H1 (cell line): Measurements from ENCODE around the gene MKNK2. TPM values are rescaled to one million over a fixed set of nuclear protein-coding genes. Genes with fewer than 3 reads are reported as not detected.

Experiments used
- CTCF ChIA-PET: fragments of 300-600 bp; sonication (Branson Sonifier 250); formaldehyde crosslinking; loops from one replicate; lab custom pipeline; 2021; ENCODE audit not compliant: partially characterized antibody; lab: Charles Lee
- POLR2A ChIA-PET: fragments of 300-600 bp; sonication (Branson Sonifier 250); formaldehyde crosslinking; loops from one replicate; lab custom pipeline; 2021; ENCODE audit warnings: inconsistent platforms; ENCODE audit not compliant: partially characterized antibody; lab: Charles Lee
- DNase-seq, 2 experiments: peaks; one replicate each; pipeline versions ENCODE4 v3.0.0 to v3.0.0-alpha.2; 2010 to 2022; ENCODE audit warnings: low spot score in 2 of 2, low read depth in 1 of 2, mixed read lengths in 1 of 2
- FAIRE-seq: peaks from 2 replicates; lab custom pipeline; 2011; peaks lifted over from hg19 to GRCh38; lab: Jason Lieb, UNC
- H2AFZ ChIP-seq: 2 replicates; pipeline ENCODE4 v1.8.1; 2012; ENCODE audit warnings: low read length, inconsistent platforms
- H2AK5ac ChIP-seq: 2 replicates; pipeline ENCODE4 v1.6.1; 2013; ENCODE audit warnings: low read depth, low read length
- H2BK120ac ChIP-seq: replicated peaks from 2 replicates; pipeline ENCODE3; 2013; ENCODE audit warnings: low read depth, low read length, inconsistent platforms
- H2BK12ac ChIP-seq: 2 replicates; pipeline ENCODE4 v1.6.1; 2013; ENCODE audit warnings: low read depth, low read length
- H2BK15ac ChIP-seq: 2 replicates; pipeline ENCODE4 v1.6.1; 2013; ENCODE audit warnings: low read length
- H2BK20ac ChIP-seq: 2 replicates; pipeline ENCODE4 v1.6.1; 2013; ENCODE audit warnings: low read length
- H2BK5ac ChIP-seq: 2 replicates; pipeline ENCODE4 v1.6.1; 2013; ENCODE audit warnings: low read depth, low read length
- H3K14ac ChIP-seq: 2 replicates; pipeline ENCODE4 v1.6.1; 2013; ENCODE audit warnings: inconsistent platforms; ENCODE audit not compliant: insufficient read length
- H3K18ac ChIP-seq: 2 replicates; pipeline ENCODE4 v1.6.1; 2013; ENCODE audit warnings: low read length; ENCODE audit errors: extremely low read depth
- H3K23ac ChIP-seq: 2 replicates; pipeline ENCODE4 v1.6.1; 2013; ENCODE audit warnings: inconsistent platforms; ENCODE audit not compliant: insufficient read length
- H3K23me2 ChIP-seq: 2 replicates; pipeline ENCODE4 v1.6.1; 2013; ENCODE audit warnings: low read depth, low read length
- H3K27ac ChIP-seq: 2 replicates; pipeline ENCODE4 v1.6.1; 2011; ENCODE audit warnings: low read depth, low read length, inconsistent platforms
- H3K27me3 ChIP-seq, 4 experiments: replicated peaks in 1 of 4; 1 replicate in 1 of 4; 2 replicates in 3 of 4; pipeline versions ENCODE4 v1.6.1 to v1.8.1; 2011 to 2013; ENCODE audit warnings: low read length in 3 of 4, mild to moderate bottlenecking in 3 of 4, inconsistent platforms in 2 of 4, mixed read lengths in 2 of 4, moderate library complexity in 1 of 4; ENCODE audit not compliant: control insufficient read depth in 3 of 4, insufficient read depth in 3 of 4; ENCODE audit errors: extremely low read depth in 1 of 4
- H3K36me3 ChIP-seq, 4 experiments: 2 replicates each; pipeline versions ENCODE4 v1.6.1 to v1.8.1; 2011 to 2013; ENCODE audit warnings: mild to moderate bottlenecking in 4 of 4, low read length in 3 of 4, moderate library complexity in 2 of 4, control low read depth in 1 of 4, inconsistent platforms in 1 of 4; ENCODE audit not compliant: insufficient read depth in 4 of 4, control insufficient read depth in 2 of 4
- H3K4ac ChIP-seq: replicated peaks from 2 replicates; pipeline ENCODE3; 2013; ENCODE audit warnings: low read length, low read depth, mixed read lengths, inconsistent platforms; ENCODE audit not compliant: insufficient read length
- H3K4me1 ChIP-seq, 4 experiments: replicated peaks in 1 of 4; 1 replicate in 1 of 4; 2 replicates in 3 of 4; pipeline versions ENCODE4 v1.6.1 to v1.8.1; 2011 to 2013; ENCODE audit warnings: low read length in 3 of 4, inconsistent platforms in 2 of 4, mixed read lengths in 1 of 4; ENCODE audit not compliant: insufficient read depth in 4 of 4, control insufficient read depth in 3 of 4
- H3K4me2 ChIP-seq, 2 experiments: 2 replicates each; pipeline versions ENCODE4 v1.6.1 to v1.8.1; 2011 to 2013; ENCODE audit warnings: low read depth in 2 of 2, low read length in 2 of 2, control low read depth in 1 of 2, inconsistent platforms in 1 of 2, mild to moderate bottlenecking in 1 of 2; ENCODE audit not compliant: insufficient read depth in 1 of 2
- H3K4me3 ChIP-seq, 4 experiments: fragments of 200-600, 300-600 bp in 1 of 4; sonication (generic), shearing (Covaris generic), sonication (Bioruptor Twin) in 1 of 4; 2 replicates each; pipeline versions ENCODE4 v1.5.1 to v1.8.1; 2011 to 2016; ENCODE audit warnings: low read length in 4 of 4, low read depth in 3 of 4, control low read depth in 2 of 4, inconsistent platforms in 2 of 4, mild to moderate bottlenecking in 2 of 4, mixed read lengths in 1 of 4, moderate library complexity in 1 of 4; ENCODE audit not compliant: insufficient read depth in 2 of 4; ENCODE audit errors: extremely low read depth in 1 of 4
- H3K56ac ChIP-seq: replicated peaks from 2 replicates; pipeline ENCODE3; 2013; ENCODE audit warnings: low read depth, mild to moderate bottlenecking, mixed read lengths, low read length, inconsistent platforms; ENCODE audit not compliant: insufficient read length
- H3K79me1 ChIP-seq: 2 replicates; pipeline ENCODE4 v1.6.1; 2013; ENCODE audit warnings: low read depth, low read length, control low read depth
- H3K79me2 ChIP-seq, 2 experiments: 2 replicates each; pipeline versions ENCODE4 v1.6.1 to v1.8.1; 2012 to 2013; ENCODE audit warnings: low read length in 2 of 2, mild to moderate bottlenecking in 2 of 2, inconsistent platforms in 1 of 2; ENCODE audit not compliant: insufficient read depth in 2 of 2, control insufficient read depth in 1 of 2
- H3K9ac ChIP-seq, 4 experiments: replicated peaks in 1 of 4; 1 replicate in 1 of 4; 2 replicates in 3 of 4; pipeline versions ENCODE4 v1.6.1 to v1.8.1; 2011 to 2013; ENCODE audit warnings: low read depth in 3 of 4, low read length in 3 of 4, control low read depth in 2 of 4, mild to moderate bottlenecking in 2 of 4, moderate library complexity in 2 of 4, inconsistent platforms in 1 of 4; ENCODE audit errors: extremely low read depth in 1 of 4
- H3K9me3 ChIP-seq, 2 experiments: 2 replicates each; pipeline versions ENCODE4 v1.6.1 to v1.8.1; 2012 to 2013; ENCODE audit warnings: mild to moderate bottlenecking in 2 of 2, moderate library complexity in 2 of 2, control low read depth in 1 of 2, inconsistent platforms in 1 of 2, low read depth in 1 of 2, low read length in 1 of 2, mixed read lengths in 1 of 2; ENCODE audit not compliant: insufficient read depth in 2 of 2
- H4K20me1 ChIP-seq, 2 experiments: replicated peaks in 1 of 2; 2 replicates each; pipeline versions ENCODE3 to v1.8.1; 2011 to 2013; ENCODE audit warnings: inconsistent platforms in 2 of 2, low read length in 2 of 2, mild to moderate bottlenecking in 1 of 2; ENCODE audit not compliant: insufficient read depth in 2 of 2, control insufficient read depth in 1 of 2
- H4K5ac ChIP-seq: 2 replicates; pipeline ENCODE4 v1.6.1; 2013; ENCODE audit warnings: low read length, low read depth, mixed read lengths, inconsistent platforms; ENCODE audit not compliant: insufficient read length
- H4K8ac ChIP-seq: 2 replicates; pipeline ENCODE4 v1.8.0; 2013; ENCODE audit warnings: mild to moderate bottlenecking, moderate library complexity, low read length, inconsistent platforms; ENCODE audit not compliant: insufficient read depth; ENCODE audit errors: extremely low read depth
- H4K91ac ChIP-seq: replicated peaks from 2 replicates; pipeline ENCODE3; 2013; ENCODE audit warnings: low read length, mixed read lengths, inconsistent platforms; ENCODE audit not compliant: insufficient read length
- ATF2 ChIP-seq: IDR thresholded peaks from 2 replicates; pipeline ENCODE4 v1.6.1; 2012; ENCODE audit warnings: low read length, inconsistent platforms
- BCL11A ChIP-seq, 2 experiments: IDR thresholded peaks; one replicate each; pipeline ENCODE4 v1.6.1; 2011; ENCODE audit warnings: low read depth in 2 of 2, low read length in 2 of 2, mild to moderate bottlenecking in 2 of 2
- CREB1 ChIP-seq: IDR thresholded peaks from 2 replicates; pipeline ENCODE4 v1.6.1; 2012; ENCODE audit warnings: inconsistent platforms
- CTBP2 ChIP-seq: IDR thresholded peaks from 2 replicates; pipeline ENCODE4 v1.7.0; 2011; ENCODE audit warnings: borderline replicate concordance, mild to moderate bottlenecking, moderate library complexity, mixed read lengths, low read length; ENCODE audit not compliant: insufficient read depth, insufficient read length
- E2F6 ChIP-seq: IDR thresholded peaks from 2 replicates; pipeline ENCODE4 v1.6.1; 2012; ENCODE audit warnings: inconsistent platforms
- GABPA ChIP-seq: IDR thresholded peaks from 2 replicates; pipeline ENCODE4 v1.6.1; 2011; ENCODE audit warnings: mild to moderate bottlenecking, low read length, moderate library complexity, borderline replicate concordance; ENCODE audit not compliant: insufficient read depth
- JUND ChIP-seq: IDR thresholded peaks from 2 replicates; pipeline ENCODE4 v1.6.1; 2011; ENCODE audit warnings: mild to moderate bottlenecking, improper control_type of control experiment, low read length
- KDM4A ChIP-seq: IDR thresholded peaks from one replicate; pipeline ENCODE4 v1.7.1; 2012; ENCODE audit warnings: low read depth, mild to moderate bottlenecking, moderate library complexity, low read length, inconsistent platforms; ENCODE audit not compliant: severe bottlenecking
- WGBS, 2 experiments: shearing (Covaris generic) in 1 of 2; methylation state at CpG; one replicate each; pipeline versions ENCODE4 v1.1.6 to v1.1.7; 2013 to 2015; ENCODE audit warnings: low lambda C conversion rate in 2 of 2, mixed read lengths in 2 of 2, inconsistent platforms in 1 of 2, low coverage in 1 of 2, missing lambda C conversion rate in 1 of 2; ENCODE audit not compliant: insufficient replicate concordance in 2 of 2, insufficient coverage in 1 of 2, insufficient read length in 1 of 2; ENCODE audit errors: extremely low coverage in 1 of 2, missing lambda C conversion rate in 1 of 2; 5-methylcytosine and 5-hydroxymethylcytosine counted together
- polyA plus RNA-seq, 7 experiments: library from polyadenylated mRNA; depleted of rRNA in 3 of 7; stranded (reverse) in 5 of 7; unstranded in 2 of 7; fragments of >200 nt in 5 of 7; fragments of 200-250 nt in 2 of 7; gene quantifications; 1 replicate in 5 of 7; 2 replicates in 1 of 7; 4 replicates in 1 of 7; pipeline versions ENCODE4 v1.2.1 to v1.2.3, GENCODE V29; 2011 to 2013; ENCODE audit warnings: missing spikeins in 2 of 7, mixed read lengths in 2 of 7
- total RNA-seq: library from RNA; stranded (reverse); fragmentation: NEBNext Ultra II Directional; extraction: Animal tissue kit (Norgen Biotek cat#: 25700); gene quantifications from 2 replicates; pipeline ENCODE4 v1.2.1, GENCODE V29; 2021

MKNK2 gene
- total and polyA plus RNA-seq, 2 of the 8 experiments (the other 6 are each of a cell fraction or from before 2014, with no cell fraction given): 163 to 166 TPM

- ChIA-PET POLR2A (no interaction called here), CTCF (interaction anchor here (0.5 to 1.0 kb wide), 2 partner anchors 22 to 116 kb away, joined by 3 to 4 read pairs; no protein-coding TSS in a partner anchor)
- DNase-seq (no peak), FAIRE-seq (no peak)
- TF ChIP-seq CTBP2: no peak
- TF ChIP-seq JUND: no peak
- TF ChIP-seq GABPA: no peak
- no peak for TF ChIP-seq KDM4A
- TF ChIP-seq BCL11A (IDR thresholded peaks at IDR 0.05; ENCODE audit: low read depth in 2 of 2, low read length in 2 of 2): no peak
- no peak for TF ChIP-seq ATF2
- no peak for TF ChIP-seq E2F6
- TF ChIP-seq CREB1: no peak
- no peak overlapping the region for H2AFZ ChIP-seq
- 67% methylated on average over 1 of the region's 6 CpGs; no CpG with 5 or more reads in 1 of the 2 experiments for WGBS, 2 experiments
- H3K14ac ChIP-seq: no peak overlapping the region
- H3K9ac ChIP-seq: no peak overlapping the region
- H2BK12ac ChIP-seq: no peak overlapping the region
- H3K27ac ChIP-seq: no peak overlapping the region
- H3K4me3 ChIP-seq: 0 out of 8 replicates have a peak overlapping the region, but pooled peaks of 1 of the 4 experiments have one; percentile 3
- H2BK20ac ChIP-seq: no peak overlapping the region
- no peak overlapping the region for H4K8ac ChIP-seq
- H3K9me3 ChIP-seq: no peaks in the 10 kb centered on the region; a peak in 1 of 4 replicates
- no peak overlapping the region for H4K5ac ChIP-seq
- no peaks in the 10 kb centered on the region; a peak in 1 of 8 replicates for H3K36me3 ChIP-seq
- H3K27me3 ChIP-seq: no peaks in the 10 kb centered on the region
- H2BK15ac ChIP-seq: no peak overlapping the region
- no peak overlapping the region for H2AK5ac ChIP-seq
- H3K23me2 ChIP-seq: peaks cover 7% of the 10 kb centered on the region; the same call in 1 of the 2 replicates
- H2BK5ac ChIP-seq: no peak overlapping the region
- no peak overlapping the region for H3K56ac ChIP-seq
- H3K4ac ChIP-seq: no peak overlapping the region
- H3K18ac ChIP-seq: no peak overlapping the region
- peak overlapping the region in 1 of 2 experiments; percentile 13; a peak in 2 of 4 replicates for H3K4me2 ChIP-seq
- peaks cover 0 to 15% (median 4%) of the 10 kb centered on the region in 4 experiments; a peak in 5 of 7 replicates for H3K4me1 ChIP-seq
- no peaks in the 10 kb centered on the region; a peak in 1 of 4 replicates for H3K79me2 ChIP-seq
- no peak overlapping the region for H3K23ac ChIP-seq
- peaks cover 4% of the 10 kb centered on the region; the same call in 1 of the 2 replicates for H3K79me1 ChIP-seq
- peaks cover 10 to 16% of the 10 kb centered on the region in 2 experiments for H4K20me1 ChIP-seq
- H4K91ac ChIP-seq: no peak overlapping the region
- H2BK120ac ChIP-seq: no peak overlapping the region
Measured at GRCh38 chr19:2013683-2013961, 37.4 kb downstream of the MKNK2 start.
